GM19452 (cell line): ENCODE results near the gene PDK4.
"Not testable (repeated sequence)": the region's sequence is repeated elsewhere in the genome, so short reads cannot be mapped to it uniquely, and the experiment has no call there.

ENCODE experiments used
- ATAC-seq: cut with Tn5 transposase; IDR thresholded peaks from one replicate; pipeline ENCODE4 v1.9.1; 2021; ENCODE audit not compliant: unreplicated experiment

The PDK4 gene

DNA sequence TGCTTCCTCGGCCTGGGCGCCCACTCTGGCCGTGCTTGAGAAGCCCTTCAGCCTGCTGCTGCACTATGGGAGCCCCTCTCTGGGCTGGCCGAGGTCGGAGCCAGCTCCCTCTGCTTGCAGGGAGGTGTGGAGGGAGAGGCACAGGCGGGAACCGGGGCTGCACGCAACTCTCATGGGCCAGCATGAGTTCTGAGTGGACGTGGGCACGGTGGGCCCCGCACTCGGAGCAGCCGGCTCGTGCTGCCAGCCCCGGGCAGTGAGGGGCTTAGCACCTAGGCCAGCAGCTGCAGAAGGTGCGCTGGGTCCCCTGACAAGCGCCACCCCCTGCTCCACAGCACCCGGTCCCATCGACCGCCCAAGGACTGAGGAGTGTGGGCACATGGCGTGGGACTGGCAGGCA is 9.0 kb upstream of the PDK4 start:
- no peak for ATAC-seq

DNA sequence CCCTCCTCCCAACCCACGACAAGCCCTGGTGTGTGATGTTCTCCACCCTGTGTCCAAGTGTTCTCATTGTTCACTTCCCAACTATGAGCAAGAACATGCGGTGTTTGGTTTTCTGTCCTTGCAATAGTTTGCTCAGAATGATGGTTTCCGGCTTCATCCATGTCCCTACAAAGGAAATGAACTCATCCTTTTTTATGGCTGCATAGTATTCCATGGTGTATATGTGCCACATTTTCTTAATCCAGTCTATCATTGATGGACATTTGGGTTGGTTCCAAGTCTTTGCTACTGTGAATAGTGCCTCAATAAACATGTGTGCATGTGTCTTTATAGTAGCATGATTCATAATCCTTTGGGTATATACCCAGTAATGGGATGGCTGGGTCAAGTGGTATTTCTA is 8.5 kb upstream of the PDK4 start:
- not testable (repeated sequence) for ATAC-seq

DNA sequence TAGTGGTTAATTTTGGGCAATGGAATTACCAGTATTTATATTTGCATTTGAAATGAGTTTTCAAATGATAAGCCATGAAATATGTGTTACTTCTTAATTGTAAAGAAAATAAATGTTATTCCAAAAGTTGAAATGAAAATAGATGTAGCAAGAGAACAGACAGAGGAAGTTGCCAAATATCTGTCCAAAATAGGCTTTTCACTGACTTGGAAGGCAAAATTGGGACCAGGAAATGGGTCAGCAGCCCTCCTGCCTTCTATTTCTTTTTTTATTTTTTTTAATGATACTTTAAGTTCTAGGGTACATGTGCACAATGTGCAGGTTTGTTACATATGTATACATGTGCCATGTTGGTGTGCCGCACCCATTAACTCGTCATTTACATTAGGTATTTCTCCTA is 8.1 kb upstream of the PDK4 start:
- not testable (repeated sequence) for ATAC-seq

DNA sequence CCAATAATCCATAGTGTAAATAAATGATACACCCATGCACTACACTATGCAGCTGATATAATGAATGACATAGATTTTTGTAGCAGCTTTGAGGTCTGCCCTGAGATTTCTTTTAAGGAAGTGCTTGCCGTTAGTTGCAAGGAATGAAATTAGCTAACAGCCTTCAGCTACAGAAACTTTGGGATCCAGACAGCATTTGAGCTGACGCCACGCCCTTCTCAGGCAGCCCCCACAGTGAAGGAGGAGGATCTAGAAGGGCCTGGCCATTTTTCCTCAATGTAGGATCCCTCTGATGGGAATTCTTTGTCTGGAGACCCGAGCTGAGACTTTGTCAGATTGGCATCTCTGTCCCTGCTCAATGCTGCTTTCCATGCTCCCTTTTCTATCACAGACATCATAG is 6.1 kb upstream of the PDK4 start:
- ATAC-seq, result no peak

DNA sequence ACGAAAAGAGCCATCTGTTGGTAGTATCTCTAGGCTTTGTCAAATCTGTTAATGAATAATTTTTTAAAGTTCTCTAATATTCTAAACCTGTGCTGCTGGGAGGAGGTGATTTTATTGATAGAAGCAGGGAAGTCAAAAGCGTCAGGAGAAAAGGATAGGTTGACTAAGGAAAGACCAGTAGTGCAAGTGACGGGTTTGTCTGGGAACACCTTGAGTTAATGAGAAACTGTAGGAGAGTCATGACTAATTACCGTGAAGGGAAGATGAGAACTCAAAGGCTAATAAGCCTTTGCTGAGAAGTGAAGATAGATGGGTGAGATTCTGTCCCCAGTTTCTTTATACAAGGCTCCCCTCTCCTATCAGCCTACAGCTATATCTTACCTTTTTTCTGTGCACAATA is 5.0 kb upstream of the PDK4 start:
- no peak for ATAC-seq

DNA sequence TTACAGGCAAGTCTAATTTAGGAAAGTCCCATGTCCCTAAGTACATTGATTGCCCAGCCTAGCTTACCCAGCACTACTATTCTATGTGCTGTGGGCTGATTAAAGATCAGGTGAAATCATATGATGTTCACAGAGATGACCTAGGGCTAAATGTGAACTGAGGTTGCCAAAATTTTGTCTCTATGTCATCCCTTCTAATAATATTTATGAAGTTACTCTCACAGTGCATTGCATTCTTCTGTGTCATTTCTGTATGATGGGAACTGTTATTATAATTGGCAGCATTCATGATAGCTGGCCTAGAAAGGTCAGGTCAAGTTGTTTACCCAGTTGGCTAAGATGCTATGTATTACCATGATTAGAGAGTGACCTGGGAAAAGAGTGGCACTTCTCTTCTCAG is 2.8 kb upstream of the PDK4 start:
- ATAC-seq, result no peak

DNA sequence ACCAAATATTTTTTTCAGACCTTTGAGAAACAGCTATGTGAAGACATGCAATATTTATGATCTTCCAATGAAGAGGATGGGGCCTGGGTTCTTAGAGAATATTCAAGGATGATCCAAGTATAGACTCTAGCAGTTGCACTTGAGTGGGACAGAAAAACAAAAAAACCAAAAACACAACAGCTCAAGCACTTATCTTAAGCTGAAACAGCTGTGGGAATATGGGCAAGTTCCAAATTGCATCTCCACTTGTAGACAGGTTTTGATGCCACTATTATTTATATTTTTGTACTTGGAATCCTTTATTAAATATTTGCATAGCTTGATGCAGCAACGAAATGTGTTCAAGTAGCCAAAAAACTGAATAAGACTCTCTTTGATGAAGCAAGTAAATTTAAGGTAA is 2.2 kb upstream of the PDK4 start:
- no peak for ATAC-seq

DNA sequence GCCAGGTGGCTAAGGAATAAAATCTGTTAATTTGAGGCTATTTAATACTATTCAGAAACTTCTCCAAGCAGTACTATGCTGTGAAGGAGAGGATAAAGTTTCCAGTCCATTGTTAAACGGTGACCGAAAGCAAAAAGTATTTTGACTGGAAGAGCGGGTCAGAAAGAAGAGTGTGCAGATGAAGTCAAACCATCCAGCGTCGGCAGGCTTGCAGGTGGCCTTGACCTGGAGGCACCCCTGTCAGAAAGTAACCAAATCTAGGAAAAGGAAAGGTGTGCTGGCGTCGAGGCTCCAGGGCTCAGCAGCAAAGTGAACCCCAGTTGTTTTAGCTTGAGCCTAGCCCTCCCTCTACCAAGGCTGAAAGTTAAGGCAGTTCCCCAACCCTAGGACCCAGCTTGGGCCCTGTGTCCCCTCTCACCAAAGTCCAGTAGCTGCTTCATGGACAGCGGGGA is 544 bp downstream of the PDK4 start:
- ATAC-seq, result no peak

DNA sequence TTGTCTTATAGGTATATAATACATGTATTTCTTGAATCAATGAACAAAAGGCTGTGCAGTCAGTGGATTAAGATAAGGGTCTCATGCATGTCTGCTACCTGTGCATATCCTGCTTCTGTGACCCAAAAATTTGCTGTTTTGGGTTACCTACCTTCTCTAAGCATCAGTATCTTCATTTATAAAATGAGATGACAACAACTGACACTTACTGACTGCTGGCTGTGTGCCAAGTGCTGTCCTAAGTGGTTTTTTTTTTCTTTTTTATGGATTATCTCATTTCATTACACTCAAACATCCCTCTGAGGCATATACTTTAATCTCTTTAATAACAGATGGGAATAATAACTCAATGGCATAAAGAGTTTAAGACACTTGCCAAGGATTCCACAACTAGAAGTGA is 2.1 kb downstream of the PDK4 start:
- no peak for ATAC-seq

DNA sequence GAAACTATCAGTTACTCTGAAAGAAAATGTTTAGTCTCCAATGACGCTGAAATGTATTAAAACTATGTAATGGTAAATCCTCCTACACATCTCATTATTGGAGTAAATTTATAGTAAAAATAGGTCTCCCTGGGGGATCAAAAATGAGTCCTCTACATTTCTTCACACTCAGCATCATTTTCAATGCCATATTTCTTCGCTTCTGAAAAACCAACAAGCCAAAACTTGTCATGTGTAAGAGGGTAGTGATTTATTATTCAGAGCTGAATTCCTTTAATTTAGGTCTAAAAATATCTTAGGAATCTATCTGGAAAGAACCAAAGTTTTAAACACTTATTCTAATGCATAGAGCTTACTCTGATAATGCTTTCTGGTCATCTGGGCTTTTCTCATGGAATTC is 3.0 kb downstream of the PDK4 start:
- no peak for ATAC-seq

DNA sequence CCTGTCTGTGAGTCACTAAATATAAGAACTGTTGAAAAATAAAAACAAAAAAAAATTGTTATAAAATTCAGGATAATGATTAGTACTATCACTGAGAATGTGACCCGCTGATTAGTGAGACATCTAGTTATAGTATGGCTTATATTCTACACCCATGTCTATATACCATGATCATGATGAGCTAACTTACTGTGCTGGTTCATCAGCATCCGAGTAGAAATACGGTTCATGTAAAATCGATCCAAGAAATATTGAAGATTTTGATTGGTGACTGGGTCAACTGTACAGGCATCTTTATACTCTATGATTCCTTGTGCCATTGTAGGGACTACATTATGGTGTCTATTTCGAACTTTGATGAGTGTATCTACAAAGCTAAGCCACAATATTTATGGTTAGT is 3.7 kb downstream of the PDK4 start:
- ATAC-seq, result no peak

DNA sequence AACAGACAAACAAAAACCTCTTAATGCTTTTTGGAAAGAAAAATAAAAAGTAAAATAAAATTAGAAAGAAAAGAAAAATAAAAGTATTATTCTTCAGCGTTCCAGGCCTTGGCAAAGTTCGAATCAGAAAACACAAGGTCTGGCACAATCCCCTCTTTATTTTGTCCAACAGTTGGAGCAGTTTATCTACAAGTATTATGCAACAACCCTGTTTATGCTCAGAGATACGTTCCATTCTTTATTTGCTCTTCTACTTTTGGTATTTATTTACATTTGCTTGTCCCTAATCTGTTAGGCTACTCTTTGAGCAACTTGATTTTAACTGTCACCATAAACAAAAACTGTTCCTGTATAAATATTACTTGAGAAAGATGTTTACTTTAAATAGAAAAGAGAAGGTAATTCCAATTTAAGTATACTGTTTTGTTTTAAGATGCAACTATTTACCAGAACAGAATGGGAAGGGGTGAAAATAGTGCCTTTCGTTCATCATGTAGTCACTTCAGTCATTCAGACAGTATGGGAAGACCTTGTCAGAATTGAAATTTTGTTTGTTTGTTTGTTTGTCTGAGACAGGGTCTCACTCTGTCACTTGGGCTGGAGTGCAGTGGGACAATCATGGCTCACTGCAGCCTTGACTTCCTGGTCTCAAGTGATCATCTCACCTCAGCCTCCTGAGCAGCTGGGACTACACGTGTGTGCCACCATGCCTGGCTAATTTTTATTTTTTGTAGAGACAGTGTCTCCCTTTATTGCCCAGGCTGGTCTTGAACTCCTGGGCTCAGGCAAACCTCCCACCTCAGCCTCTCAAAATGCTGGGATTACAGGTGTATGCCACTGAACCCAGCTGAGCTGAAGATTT is 5.7 kb downstream of the PDK4 start:
- ATAC-seq, result no peak

DNA sequence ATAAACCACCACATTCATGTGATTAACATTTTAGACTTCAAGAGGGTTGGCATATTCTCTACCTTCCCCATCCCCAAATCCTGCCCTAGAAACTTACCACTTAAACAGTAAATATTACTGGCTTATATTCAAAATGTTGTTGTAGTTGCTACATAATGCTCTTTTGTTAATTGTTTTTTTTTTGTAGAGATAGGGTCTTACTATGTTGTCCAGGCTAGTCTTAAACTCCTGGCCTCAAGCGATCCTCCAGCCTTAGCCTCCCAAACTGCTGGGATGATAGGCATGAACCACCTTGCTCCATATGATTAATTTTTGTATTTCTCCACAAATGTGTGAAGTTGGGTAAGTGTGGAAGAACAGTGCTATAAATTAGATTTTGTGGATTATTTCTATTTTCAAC is 6.5 kb downstream of the PDK4 start:
- no peak for ATAC-seq

DNA sequence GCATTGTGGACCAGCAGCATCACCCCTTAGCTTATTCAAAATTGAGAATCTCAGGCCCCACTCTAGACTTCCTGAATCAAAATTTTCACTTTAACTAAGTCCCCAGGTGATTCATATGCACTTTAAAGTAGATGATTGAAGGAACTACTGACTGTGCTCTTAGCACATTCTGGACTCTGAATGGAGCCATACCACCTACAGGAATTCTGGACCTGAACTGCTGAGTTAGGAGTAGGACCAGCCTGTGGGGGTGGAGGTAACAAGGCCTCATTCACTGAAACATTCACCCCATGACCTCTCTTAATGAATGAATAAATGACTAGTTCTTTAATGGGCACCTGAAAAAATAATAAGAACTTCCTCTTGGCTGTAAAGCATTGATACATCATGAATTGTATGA is 7.3 kb downstream of the PDK4 start:
- no peak for ATAC-seq

DNA sequence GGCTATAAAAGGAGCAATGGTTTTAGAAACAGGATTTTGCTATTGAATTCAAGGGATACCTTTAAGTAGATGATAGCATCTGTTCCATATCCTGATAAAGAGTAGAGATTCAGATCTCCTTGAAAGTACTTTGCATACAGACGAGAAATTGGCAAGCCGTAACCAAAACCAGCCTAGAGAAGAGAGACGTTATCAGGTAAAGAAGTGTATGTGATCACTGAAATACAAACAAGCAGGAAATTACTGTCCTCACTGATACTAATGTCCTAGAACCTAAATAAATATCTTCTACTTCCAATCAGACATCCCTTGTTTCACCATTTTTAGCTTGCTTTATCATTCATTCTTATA is 9.4 kb downstream of the PDK4 start:
- ATAC-seq, result no peak

DNA sequence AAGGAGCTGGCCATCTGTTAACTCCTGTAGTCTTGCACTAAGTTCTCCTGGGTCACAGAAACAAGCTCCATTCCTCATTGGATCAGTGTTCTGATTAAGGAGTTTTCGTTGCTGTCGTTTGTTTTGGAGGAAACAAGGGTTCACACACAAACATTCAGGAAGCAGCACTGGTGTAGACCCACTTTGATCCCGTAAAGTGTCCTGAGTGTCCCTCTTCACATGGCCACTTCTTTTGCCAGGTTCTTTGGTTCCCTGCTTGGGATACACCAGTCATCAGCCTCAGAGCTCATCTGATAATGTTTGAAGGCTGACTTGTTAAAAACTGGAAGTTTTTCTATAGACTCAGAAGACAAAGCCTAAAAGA is 10.9 kb downstream of the PDK4 start:
- no peak for ATAC-seq

DNA sequence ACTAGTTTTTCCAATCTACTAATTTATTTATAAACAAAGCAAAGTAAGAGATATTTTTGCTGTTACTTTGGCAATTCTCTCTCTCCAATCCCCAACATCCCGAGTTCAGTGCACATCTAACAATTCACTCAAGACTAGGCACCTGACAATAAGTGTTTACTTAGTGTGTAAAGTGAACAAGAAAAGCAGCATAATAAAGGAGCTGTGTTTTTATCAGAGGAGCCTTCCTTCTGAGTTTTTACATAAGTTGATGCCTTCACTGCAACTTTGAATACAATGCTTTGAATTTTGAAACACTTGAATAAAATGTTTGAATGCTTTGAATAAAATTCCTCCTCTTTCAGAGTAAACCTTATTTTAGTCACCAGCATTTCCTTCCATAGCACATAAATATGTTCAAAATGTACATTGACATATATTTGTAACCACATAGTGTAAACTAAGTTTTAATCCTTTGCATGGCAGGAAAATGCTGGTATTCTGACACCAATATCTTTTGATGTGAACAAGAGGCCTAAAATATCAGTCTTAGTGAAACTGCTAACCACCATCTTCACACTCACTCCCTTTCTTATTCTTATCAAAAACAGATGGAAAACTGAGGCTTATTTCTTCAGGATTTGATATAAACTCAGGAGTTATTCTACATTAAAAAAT is 11.4 kb downstream of the PDK4 start:
- no peak for ATAC-seq

DNA sequence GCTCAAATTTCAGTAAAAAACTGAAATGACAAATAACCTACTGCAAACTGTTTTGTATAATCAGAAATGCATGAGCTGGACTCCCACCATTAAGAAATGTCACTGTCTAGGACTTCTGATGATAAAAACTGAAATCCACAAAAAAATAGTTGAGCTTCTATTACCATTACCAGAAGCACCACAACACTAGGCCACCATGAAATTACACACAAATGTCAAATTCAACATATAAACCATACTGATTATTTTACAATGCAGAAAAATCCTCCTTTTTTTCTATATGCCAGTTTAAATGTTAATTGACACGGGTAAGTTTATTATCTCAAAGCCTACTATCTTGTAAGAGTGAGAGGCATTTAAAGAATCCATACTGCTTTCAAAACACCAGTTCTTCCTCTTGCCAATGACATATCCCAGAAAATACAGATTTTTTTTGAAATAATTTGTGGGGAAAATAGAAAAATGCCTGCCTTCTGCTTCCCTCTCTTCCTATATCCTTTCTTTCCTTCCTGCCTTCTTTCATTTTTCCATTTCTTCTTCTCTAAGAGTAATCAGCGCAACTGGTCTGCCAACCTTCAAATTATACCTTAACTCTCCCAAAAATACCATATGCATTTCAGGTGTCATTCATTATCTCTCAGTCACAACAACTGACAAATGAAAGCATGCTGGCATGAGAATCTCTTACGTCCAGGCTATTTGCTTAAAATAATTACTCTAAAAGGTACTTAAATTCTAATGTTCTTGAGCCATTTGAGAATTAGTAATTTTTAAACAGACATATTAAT is 12.3 kb downstream of the PDK4 start:
- ATAC-seq, result no peak

DNA sequence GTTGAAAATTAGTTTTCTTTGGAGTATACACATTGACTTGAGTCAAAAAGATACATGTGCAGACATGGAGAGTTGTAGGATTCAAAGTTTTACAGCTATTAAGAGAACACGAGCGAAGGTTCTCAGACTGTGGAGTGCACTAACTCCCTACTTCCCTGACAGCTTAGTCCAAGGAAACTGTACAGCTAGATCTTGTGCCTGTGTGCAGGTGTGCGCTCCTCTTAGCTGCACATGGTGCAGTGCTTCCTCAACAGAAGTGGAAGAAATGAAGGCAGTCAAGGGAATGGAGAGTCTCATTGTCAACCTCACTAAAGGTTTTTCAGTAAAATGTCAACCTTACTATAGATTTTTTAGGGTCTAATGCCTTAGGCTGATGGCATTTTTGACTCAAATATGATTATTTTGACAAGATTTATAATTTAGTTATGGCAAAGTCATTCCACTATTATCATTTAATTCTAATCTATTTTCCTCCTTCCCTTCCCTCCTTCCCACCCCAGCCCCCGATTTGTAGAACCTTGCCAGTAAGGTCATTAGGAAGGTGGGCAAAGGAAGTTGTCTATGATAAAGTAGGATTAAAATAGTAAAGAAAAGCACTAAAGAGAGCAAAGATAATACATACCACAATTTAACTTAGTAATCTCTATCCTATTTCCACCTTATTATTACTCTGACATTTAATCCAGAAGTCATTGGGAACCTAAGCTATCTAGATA is 13.6 kb downstream of the PDK4 start:
- no peak for ATAC-seq

DNA sequence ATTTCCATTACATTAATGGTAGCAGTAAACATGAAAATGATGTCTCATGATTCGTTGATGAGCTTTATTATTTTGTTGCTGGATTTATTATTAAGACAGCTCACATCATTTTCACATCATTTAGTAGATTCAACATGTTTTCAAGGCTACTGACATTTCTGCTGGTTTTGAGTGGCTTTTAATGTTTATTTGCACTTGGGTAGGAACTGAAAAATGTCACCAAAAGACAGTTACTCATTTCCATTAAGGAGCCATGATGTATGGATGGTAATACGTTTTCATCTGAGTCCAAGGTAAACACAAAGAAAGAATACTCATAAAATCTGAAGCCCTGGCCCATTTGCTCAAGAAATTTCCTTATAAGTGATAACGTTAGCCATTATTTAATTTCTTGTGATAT is 14.8 kb downstream of the PDK4 start:
- ATAC-seq, result no peak

DNA sequence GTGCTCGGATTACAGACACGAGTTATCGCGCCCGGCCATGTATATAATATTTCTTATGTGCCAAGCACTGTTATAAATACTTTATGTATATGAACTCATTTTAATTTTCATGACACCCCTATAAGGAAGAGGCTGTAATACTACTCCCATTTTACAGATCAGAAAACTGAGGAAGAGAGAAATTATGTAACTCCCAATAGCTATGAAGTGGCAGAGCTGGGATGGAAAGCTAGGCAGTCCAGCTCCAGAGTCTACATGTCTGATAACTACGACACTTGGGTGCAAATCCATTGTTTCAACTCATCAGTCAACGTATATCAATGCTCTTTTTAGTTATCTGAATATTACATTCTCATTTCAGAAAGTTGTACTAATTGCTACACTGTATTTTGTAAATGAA is 17.0 kb downstream of the PDK4 start:
- no peak for ATAC-seq
